ENCODE results near the gene PBX4. TPM values are rescaled to one million over a fixed set of nuclear protein-coding genes. Genes with fewer than 3 reads are reported as not detected.

PBX4 gene
- total RNA-seq, 1 donor from 2014 or later: 0.82 TPM

GRCh38 chr19:19627621-19628500, 9.4 kb upstream of the PBX4 start, which contains the start of gene LPAR2:
Gene LPAR2, minus strand, starts transcription at chr19:19628220. Its CDS starts 945 bp downstream, at chr19:19627275.
- Mint-ChIP-seq H3K4me3 (ENCODE audit: unreplicated experiment) (peak within 1 kb of the TSS; percentile 92), H3K9me3 (ENCODE audit: unreplicated experiment) (no peaks in the 10 kb centered on the region), H3K27me3 (ENCODE audit: unreplicated experiment) (peaks cover 20% of the 10 kb centered on the region), H3K36me3 (ENCODE audit: low read depth, unreplicated experiment) (peaks cover 17% of the 10 kb centered on the region), H3K27ac (ENCODE audit: unreplicated experiment) (peak within 1 kb of the TSS; percentile 72), H3K4me1 (ENCODE audit: unreplicated experiment) (peaks cover 5% of the 10 kb centered on the region)
- TF ChIP-seq CTCF (IDR thresholded peaks at IDR 0.05; ENCODE audit: unreplicated experiment): peak; percentile 37
- DNase-seq (ENCODE audit: low spot score): peak; percentile 41

- no peak for TF ChIP-seq CTCF (IDR thresholded peaks at IDR 0.05; ENCODE audit: unreplicated experiment)
- DNase-seq (ENCODE audit: low spot score): no peak
- Mint-ChIP-seq H3K9me3 (ENCODE audit: unreplicated experiment) (no peaks in the 10 kb centered on the region), H3K4me1 (ENCODE audit: unreplicated experiment) (peaks cover 5% of the 10 kb centered on the region), H3K27ac (ENCODE audit: unreplicated experiment) (peak overlapping the region; percentile 27), H3K27me3 (ENCODE audit: unreplicated experiment) (peaks cover 20% of the 10 kb centered on the region), H3K4me3 (ENCODE audit: unreplicated experiment) (peak overlapping the region; percentile 92), H3K36me3 (ENCODE audit: low read depth, unreplicated experiment) (peaks cover 14% of the 10 kb centered on the region)
Observed at GRCh38 chr19:19626516-19627472, 8.3 kb upstream of the PBX4 start.

GRCh38 chr19:19624032-19624570, 5.6 kb upstream of the PBX4 start:
- H3K27ac Mint-ChIP-seq (ENCODE audit: unreplicated experiment): no peak overlapping the region

GRCh38 chr19:19623383-19623782, 4.9 kb upstream of the PBX4 start:
- Mint-ChIP-seq H3K4me3 (ENCODE audit: unreplicated experiment) (no peak overlapping the region), H3K36me3 (ENCODE audit: low read depth, unreplicated experiment) (peaks cover 8% of the 10 kb centered on the region), H3K9me3 (ENCODE audit: unreplicated experiment) (no peaks in the 10 kb centered on the region), H3K4me1 (ENCODE audit: unreplicated experiment) (peaks cover 5% of the 10 kb centered on the region), H3K27me3 (ENCODE audit: unreplicated experiment) (peaks cover 21% of the 10 kb centered on the region), H3K27ac (ENCODE audit: unreplicated experiment) (peak overlapping the region; percentile 9)
- DNase-seq (ENCODE audit: low spot score): no peak
- no peak for TF ChIP-seq CTCF (IDR thresholded peaks at IDR 0.05; ENCODE audit: unreplicated experiment)

More at GRCh38 chr19:19624032-19624570, 5.6 kb upstream of the PBX4 start:
- H3K36me3 Mint-ChIP-seq (ENCODE audit: low read depth, unreplicated experiment): peaks cover 8% of the 10 kb centered on the region
- H3K4me1 Mint-ChIP-seq (ENCODE audit: unreplicated experiment): peaks cover 5% of the 10 kb centered on the region
- no peaks in the 10 kb centered on the region for H3K9me3 Mint-ChIP-seq (ENCODE audit: unreplicated experiment)
- H3K4me3 Mint-ChIP-seq (ENCODE audit: unreplicated experiment): no peak overlapping the region
- no peak for DNase-seq (ENCODE audit: low spot score)
- H3K27me3 Mint-ChIP-seq (ENCODE audit: unreplicated experiment): peaks cover 21% of the 10 kb centered on the region
- no peak for TF ChIP-seq CTCF (IDR thresholded peaks at IDR 0.05; ENCODE audit: unreplicated experiment)

Measured in endothelial cell (in vitro differentiated cells).